Vagina (tissue), 2 donors: ENCODE data around the gene WDR17.

Experiments
- POLR2A ChIP-seq, 2 donors: fragments of 450-650 bp; IDR thresholded peaks; one replicate each; pipeline ENCODE4 v1.6.1; 2017; ENCODE audit warnings: antibody characterized with exemption in 2 of 2, mild to moderate bottlenecking in 2 of 2, moderate library complexity in 2 of 2
- POLR2AphosphoS5 ChIP-seq, 2 donors: sonication (generic); formaldehyde crosslinking; IDR thresholded peaks; one replicate each; pipeline ENCODE4 v1.9.0; 2017; ENCODE audit warnings: antibody characterized with exemption in 2 of 2, mild to moderate bottlenecking in 2 of 2, low read depth in 1 of 2; ENCODE audit not compliant: insufficient read depth in 1 of 2
- TF ChIP-seq, protein P1 (sequence below), 3 experiments: fragments of 450-650 bp in 2 of 3; fragments of 200-600 bp in 1 of 3; sonication (generic) in 1 of 3; IDR thresholded peaks; one replicate each; pipeline ENCODE4 v1.5.1; 2017 to 2019; ENCODE audit warnings: antibody characterized with exemption in 3 of 3, mild to moderate bottlenecking in 2 of 3, moderate library complexity in 2 of 3

DNA sequence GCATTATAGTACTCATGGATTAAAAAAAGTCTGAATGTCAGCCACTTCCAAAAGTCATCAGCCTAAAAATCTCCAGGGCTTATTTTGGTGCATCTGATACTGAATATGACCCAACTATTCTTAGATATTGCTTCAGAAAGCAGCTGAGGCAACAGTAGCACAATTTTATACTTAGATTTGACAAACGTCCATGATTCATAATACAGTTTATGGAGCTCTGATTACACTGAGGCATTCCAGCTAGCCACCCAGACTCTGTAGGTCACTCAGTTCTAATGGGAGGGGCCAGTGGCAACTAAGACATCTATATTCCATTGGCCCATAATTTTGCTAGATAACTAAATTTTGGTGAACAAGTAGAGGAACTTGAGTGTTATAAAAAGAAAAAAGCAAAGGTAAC is 119.4 kb downstream of the WDR17 start:
- TF ChIP-seq POLR2AphosphoS5 (IDR thresholded peaks at IDR 0.05; ENCODE audit: insufficient read depth in 1 of 2, low read depth in 1 of 2) (no peak), POLR2A (IDR thresholded peaks at IDR 0.05) (no peak)
- TF ChIP-seq, protein P1, sequence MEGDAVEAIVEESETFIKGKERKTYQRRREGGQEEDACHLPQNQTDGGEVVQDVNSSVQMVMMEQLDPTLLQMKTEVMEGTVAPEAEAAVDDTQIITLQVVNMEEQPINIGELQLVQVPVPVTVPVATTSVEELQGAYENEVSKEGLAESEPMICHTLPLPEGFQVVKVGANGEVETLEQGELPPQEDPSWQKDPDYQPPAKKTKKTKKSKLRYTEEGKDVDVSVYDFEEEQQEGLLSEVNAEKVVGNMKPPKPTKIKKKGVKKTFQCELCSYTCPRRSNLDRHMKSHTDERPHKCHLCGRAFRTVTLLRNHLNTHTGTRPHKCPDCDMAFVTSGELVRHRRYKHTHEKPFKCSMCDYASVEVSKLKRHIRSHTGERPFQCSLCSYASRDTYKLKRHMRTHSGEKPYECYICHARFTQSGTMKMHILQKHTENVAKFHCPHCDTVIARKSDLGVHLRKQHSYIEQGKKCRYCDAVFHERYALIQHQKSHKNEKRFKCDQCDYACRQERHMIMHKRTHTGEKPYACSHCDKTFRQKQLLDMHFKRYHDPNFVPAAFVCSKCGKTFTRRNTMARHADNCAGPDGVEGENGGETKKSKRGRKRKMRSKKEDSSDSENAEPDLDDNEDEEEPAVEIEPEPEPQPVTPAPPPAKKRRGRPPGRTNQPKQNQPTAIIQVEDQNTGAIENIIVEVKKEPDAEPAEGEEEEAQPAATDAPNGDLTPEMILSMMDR (IDR thresholded peaks at IDR 0.05) = no peak
